GM12874 (cell line): ENCODE results near the gene ZFYVE26.
A peak's percentile ranks its signal among the peaks of the same experiment; 100 is the strongest.
"Not testable (repeated sequence)": the region's sequence is repeated elsewhere in the genome, so short reads cannot be mapped to it uniquely, and the experiment has no call there.

Experiments
- CTCF ChIP-seq: IDR thresholded peaks from 2 replicates; pipeline ENCODE4 v1.5.1; 2011; ENCODE audit warnings: low read depth, mild to moderate bottlenecking, control low read depth, low read length, moderate library complexity; ENCODE audit not compliant: insufficient read depth

The ZFYVE26 gene

GRCh38 chr14:67710209-67710608 lies 106.2 kb downstream of the ZFYVE26 start:
- TF ChIP-seq CTCF: no peak

GRCh38 chr14:67705211-67705610 lies 111.2 kb downstream of the ZFYVE26 start:
- no peak for TF ChIP-seq CTCF

DNA sequence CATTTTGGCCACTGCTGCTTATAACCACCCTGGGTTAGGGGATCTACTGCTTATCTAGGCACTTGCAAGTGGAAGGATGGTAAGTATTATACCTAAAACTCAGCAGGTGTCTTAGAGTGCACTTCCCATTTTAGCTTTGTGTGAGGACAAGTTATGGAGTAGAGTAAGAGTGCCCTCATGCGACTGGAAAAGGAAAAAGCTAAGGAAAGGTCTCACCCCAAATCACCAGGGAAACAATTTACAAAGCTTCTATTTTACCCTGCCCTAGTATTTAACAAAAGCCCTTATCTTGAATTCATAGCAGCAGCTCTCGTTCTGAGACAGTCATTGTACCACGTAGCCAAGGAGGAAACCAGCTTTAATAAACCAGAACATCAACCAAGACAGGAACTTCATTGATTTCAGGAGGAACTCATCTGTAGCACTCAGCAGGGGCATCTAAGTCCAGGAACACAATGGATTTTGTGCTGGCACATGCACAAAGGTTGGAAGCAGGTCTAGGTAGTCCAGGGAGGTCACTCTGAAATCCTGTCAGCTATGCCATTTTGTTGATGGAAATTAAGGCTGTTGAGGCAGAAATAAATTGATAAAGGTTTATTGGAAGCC lies 111.8 kb downstream of the ZFYVE26 start:
- peak; percentile 72 for TF ChIP-seq CTCF

DNA sequence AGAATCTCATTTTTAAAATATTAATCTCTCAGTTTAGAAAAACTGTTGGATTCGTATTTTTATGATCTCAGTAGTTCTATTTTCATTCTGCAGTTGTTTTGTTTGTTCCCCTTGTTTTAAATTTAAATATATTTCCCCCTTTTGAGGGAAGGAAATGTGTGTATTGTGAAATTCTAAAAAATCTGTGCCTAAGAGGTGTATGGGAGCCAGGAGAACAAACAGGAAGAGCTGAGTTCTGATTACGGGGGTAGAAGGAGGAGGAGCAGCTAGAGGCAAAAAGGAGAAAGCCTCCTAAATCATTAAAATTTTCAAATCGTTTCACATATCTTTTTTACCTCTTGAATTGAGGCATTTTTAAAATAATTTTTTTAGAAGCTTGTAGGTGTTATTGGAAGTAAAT lies 112.4 kb downstream of the ZFYVE26 start:
- TF ChIP-seq CTCF: no peak

DNA sequence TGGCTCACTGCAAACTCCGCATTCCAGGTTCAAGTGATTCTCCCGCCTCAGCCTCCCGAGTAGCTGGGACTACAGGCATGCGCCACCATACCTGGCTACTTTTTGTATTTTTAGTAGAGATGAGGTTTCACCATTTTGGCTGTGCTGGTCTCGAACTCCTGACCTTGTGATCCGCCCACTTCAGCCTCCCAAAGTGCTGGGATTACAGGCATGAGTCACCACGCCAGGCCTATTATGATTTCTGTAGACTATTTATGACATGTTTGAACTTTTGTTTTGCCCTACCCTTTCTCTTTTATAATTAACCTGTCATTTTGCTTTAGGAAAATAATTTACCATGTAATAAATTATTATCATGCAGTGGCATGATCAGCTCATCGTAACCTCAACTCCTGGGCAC lies 114.9 kb downstream of the ZFYVE26 start, which contains the start of gene RDH12:
Gene RDH12, plus strand, starts transcription at position 395 of the 400 bp plus-strand sequence. CDS start 20,757 bp downstream, outside the sequence.
- TF ChIP-seq CTCF: not testable (repeated sequence)

- TF ChIP-seq CTCF: no peak
Observed at GRCh38 chr14:67698179-67698578, 118.2 kb downstream of the ZFYVE26 start.

- no peak for TF ChIP-seq CTCF
Observed at GRCh38 chr14:67697006-67697405, 119.4 kb downstream of the ZFYVE26 start.
